ENCODE measurements around the gene ADORA3.
A peak's percentile ranks its signal among the peaks of the same experiment; 100 is the strongest.

ADORA3 gene

DNA sequence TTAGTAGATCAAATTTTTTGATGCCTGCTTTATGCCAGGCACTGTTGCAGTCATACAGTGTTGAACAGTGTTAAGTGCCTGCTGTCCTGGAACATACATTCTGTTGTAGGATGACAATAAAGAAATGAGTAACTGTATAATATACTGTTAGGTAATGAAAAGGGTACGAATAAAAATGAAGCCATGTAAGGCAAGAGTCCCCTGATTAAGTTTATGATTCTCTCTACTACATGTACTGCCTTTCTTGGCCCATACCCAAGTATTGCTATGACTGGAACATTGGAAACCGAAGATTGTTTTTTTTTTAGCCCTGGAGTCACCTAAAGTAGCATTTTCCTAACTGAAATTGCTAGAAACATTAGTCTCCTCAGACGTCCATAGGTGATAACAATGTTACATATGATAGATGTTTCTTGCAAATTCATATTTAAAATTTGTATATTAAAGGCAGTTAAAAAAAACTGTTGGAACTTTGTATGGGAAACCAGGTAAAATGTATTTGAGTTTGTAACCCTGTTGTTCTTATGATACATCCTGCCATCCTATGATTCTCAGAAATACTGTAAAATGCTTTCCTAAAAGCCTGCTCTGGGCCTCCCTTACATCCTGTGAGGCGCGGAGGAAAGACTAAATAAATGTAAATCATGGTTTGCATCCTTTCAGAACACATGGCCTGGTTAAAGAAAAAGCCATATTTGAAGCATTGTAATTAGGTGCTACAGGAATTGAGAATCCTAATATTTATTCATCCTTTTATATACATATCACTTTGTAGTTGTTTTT, 48.4 kb downstream of the ADORA3 start:
- no peak for DNase-seq
- TF ChIP-seq GATA1 (IDR thresholded peaks at IDR 0.05; ENCODE audit: low read depth, low read length) (no peak), POLR2A (IDR thresholded peaks at IDR 0.05; ENCODE audit: low read length) (no peak)

DNA sequence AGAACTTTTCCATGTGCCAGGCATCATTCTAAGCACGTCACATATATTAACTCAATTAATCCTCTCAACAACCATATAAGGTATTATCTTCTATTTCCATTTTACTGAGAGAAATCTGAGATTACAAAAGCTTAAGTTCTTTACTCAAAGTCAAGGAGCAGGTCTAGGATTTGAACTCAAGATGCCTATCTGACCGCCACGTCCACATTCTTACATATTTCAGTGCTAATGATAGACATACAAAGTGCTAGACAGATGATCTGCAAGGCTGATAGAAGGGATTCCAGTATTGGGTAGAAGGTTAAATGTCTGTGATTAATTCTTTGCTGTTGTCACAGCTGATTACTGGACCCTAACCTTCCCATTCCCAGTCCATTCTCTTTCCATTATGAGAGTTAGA, 49.7 kb downstream of the ADORA3 start:
- TF ChIP-seq POLR2A (IDR thresholded peaks at IDR 0.05; ENCODE audit: low read length) (no peak), GATA1 (IDR thresholded peaks at IDR 0.05; ENCODE audit: low read depth, low read length) (no peak)
- no peak for DNase-seq

DNA sequence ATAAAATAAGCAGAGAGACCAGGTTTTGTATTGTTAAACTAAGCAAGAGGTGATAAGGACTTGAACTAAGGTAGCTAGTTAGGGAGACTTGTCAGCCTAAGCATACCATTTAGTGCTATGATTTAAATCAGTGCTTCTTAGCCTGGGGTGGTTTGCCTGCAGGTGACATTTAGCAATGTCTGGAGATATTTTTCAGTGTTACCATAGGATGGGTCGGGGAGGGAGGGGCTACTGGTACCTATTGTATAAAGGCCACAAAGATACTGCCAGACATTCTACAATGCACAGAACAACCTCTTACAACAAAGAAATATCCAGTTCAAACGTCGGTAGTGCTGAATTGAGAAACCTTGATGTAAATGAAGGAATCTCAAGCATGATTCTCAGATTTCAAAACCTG, 50.9 kb downstream of the ADORA3 start:
- no peak for DNase-seq
- TF ChIP-seq POLR2A (IDR thresholded peaks at IDR 0.05; ENCODE audit: low read length) (no peak), GATA1 (IDR thresholded peaks at IDR 0.05; ENCODE audit: low read depth, low read length) (no peak)

DNA sequence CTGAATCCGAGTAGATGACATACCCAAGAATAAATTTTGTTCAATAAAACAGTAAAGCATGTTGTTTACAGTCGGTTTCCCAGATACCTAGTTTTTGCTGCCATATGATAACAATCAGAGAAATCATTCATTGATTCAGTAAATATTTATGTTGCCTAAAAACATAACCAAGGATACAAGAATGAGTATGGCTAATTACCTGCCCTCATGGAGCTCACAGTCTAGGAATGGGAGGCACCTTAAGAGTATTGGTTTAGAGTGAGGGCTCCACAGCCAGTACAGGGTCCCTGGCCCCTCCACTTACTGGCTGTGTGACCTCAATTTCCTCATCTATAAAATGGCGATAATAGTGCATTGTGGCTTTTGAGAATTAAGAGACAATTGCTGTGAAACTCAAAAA, 53.2 kb downstream of the ADORA3 start:
- peak in 1 of 2 experiments; percentile 56 for DNase-seq

DNA sequence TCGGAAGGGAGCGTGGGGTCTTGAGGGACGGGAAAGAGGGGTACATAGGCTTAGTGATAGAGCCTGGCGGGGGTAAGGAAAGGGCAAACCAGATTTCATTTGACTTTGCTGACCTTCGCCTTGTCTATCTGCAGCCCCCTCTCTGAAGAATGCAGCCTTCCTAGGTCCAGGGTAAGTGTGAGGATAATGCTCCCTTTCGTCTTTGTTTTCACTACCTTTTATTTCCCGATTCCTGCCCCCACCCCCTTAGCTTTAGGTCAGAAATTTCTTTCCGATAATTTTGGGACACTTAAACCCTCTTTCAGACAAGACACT, 53.8 kb downstream of the ADORA3 start:
- DNase-seq = no peak
- TF ChIP-seq POLR2A (IDR thresholded peaks at IDR 0.05; ENCODE audit: low read length) (peak; percentile 54), GATA1 (IDR thresholded peaks at IDR 0.05; ENCODE audit: low read depth, low read length) (no peak)

More for the DNA sequence above, 53.2 kb downstream of the ADORA3 start:
- TF ChIP-seq POLR2A (IDR thresholded peaks at IDR 0.05; ENCODE audit: low read length) (no peak), GATA1 (IDR thresholded peaks at IDR 0.05; ENCODE audit: low read depth, low read length) (no peak)
